Right lung (tissue), 10 donors: Measurements from ENCODE around the gene TRPM5. TPM values are rescaled to one million over a fixed set of nuclear protein-coding genes. Genes with fewer than 3 reads are reported as not detected.
"Not testable (repeated sequence)": the region's sequence is repeated elsewhere in the genome, so short reads cannot be mapped to it uniquely, and the experiment has no call there.

ENCODE experiments used
- DNase-seq, 2 donors: peaks; one replicate each; pipeline ENCODE4 v3.0.0-alpha.2; 2013
- long read RNA-seq, 8 donors: transcript quantifications; one replicate each; lab custom pipeline, GENCODE V29; 2026
- polyA plus RNA-seq, 5 donors: library from polyadenylated mRNA; unstranded; fragments of 120-200 nt; gene quantifications; one replicate each; pipeline versions ENCODE4 v1.2.1 to v1.2.3, GENCODE V29; 2013; ENCODE audit warnings: inconsistent platforms in 1 of 5, low replicate concordance in 1 of 5; ENCODE audit not compliant: insufficient read length in 5 of 5, insufficient read depth in 1 of 5

The TRPM5 gene
- under 1 TPM; 0.10 to 0.29 (median 0.13) TPM for polyA plus RNA-seq
- long read RNA-seq, donor 1 = 0 reads
- long read RNA-seq, donor 2 = 0 reads
- long read RNA-seq, donor 3 = 0 reads
- long read RNA-seq, donor 4 = 0 reads
- long read RNA-seq, donor 5 = 0 reads
- long read RNA-seq, donor 6 = 0 reads
- long read RNA-seq, donor 7 = 0 reads
- long read RNA-seq, donor 8 = 0 reads

- DNase-seq = no peak
Observed at GRCh38 chr11:2443881-2444820, at the start of gene TRPM5. TSS of gene TRPM5 (minus strand) at chr11:2444514. CDS start at chr11:2423036, 21,478 bp downstream.

- no peak for DNase-seq
Observed at GRCh38 chr11:2489083-2489482, 44.8 kb upstream of the TRPM5 start.

- no peak for DNase-seq
Observed at GRCh38 chr11:2488004-2488403, 43.7 kb upstream of the TRPM5 start.

- no peak for DNase-seq
Observed at GRCh38 chr11:2484576-2485125, 40.3 kb upstream of the TRPM5 start.

- no peak for DNase-seq
Observed at GRCh38 chr11:2483426-2483825, 39.1 kb upstream of the TRPM5 start.

GRCh38 chr11:2482745-2483144 is 38.4 kb upstream of the TRPM5 start:
- no peak for DNase-seq

- no peak for DNase-seq
Observed at GRCh38 chr11:2482204-2482603, 37.9 kb upstream of the TRPM5 start.

GRCh38 chr11:2481253-2481652 is 36.9 kb upstream of the TRPM5 start:
- DNase-seq = no peak

GRCh38 chr11:2480874-2481220 is 36.5 kb upstream of the TRPM5 start:
- DNase-seq = no peak

- not testable (repeated sequence) for DNase-seq
Observed at GRCh38 chr11:2480067-2480873, 36.0 kb upstream of the TRPM5 start.

GRCh38 chr11:2477936-2478335 is 33.6 kb upstream of the TRPM5 start:
- no peak for DNase-seq

- no peak for DNase-seq
Observed at GRCh38 chr11:2477254-2477653, 32.9 kb upstream of the TRPM5 start.

GRCh38 chr11:2475136-2475918 is 31.0 kb upstream of the TRPM5 start:
- DNase-seq = peak; percentile 42 to 48

- peak; percentile 38 to 46 for DNase-seq
Observed at GRCh38 chr11:2474059-2474901, 30.0 kb upstream of the TRPM5 start.

GRCh38 chr11:2473361-2474058 is 29.2 kb upstream of the TRPM5 start:
- DNase-seq = no peak

- no peak for DNase-seq
Observed at GRCh38 chr11:2472428-2473186, 28.3 kb upstream of the TRPM5 start.

- DNase-seq = no peak
Observed at GRCh38 chr11:2471804-2472096, 27.4 kb upstream of the TRPM5 start.

GRCh38 chr11:2471048-2471803 is 26.9 kb upstream of the TRPM5 start:
- no peak for DNase-seq
